Tibial artery (tissue), 4 donors: ENCODE measurements around the gene SLC35D1.
A peak's percentile ranks its signal among the peaks of the same experiment; 100 is the strongest.

Source experiments
- DNase-seq, 2 donors: peaks; one replicate each; pipeline ENCODE4 v3.0.0-alpha.2; 2019
- H3K27ac ChIP-seq, 2 donors: fragments of 200-600 bp; sonication (generic) in 1 of 2; 1 replicate in 1 of 2; 2 replicates in 1 of 2; pipeline ENCODE4 v1.5.1; 2018 to 2019; ENCODE audit warnings: mild to moderate bottlenecking in 1 of 2
- H3K27me3 ChIP-seq, 2 donors: fragments of 200-600 bp; sonication (generic) in 1 of 2; one replicate each; pipeline versions ENCODE4 v1.5.1 to v1.6.0; 2016 to 2019
- H3K36me3 ChIP-seq, 3 donors: fragments of 200-600 bp; sonication (generic) in 2 of 3; one replicate each; pipeline ENCODE4 v1.5.1; 2016 to 2019; ENCODE audit warnings: mild to moderate bottlenecking in 2 of 3
- H3K4me1 ChIP-seq, 4 donors: fragments of 200-600 bp; sonication (generic) in 2 of 4; 1 replicate in 3 of 4; 2 replicates in 1 of 4; pipeline ENCODE4 v1.5.1; 2016 to 2019
- H3K4me3 ChIP-seq, 2 donors: fragments of 200-600 bp; sonication (generic) in 1 of 2; 1 replicate in 1 of 2; 2 replicates in 1 of 2; pipeline ENCODE4 v1.5.1; 2018 to 2019; ENCODE audit warnings: mild to moderate bottlenecking in 2 of 2
- H3K9me3 ChIP-seq, 3 donors: fragments of 200-600 bp; sonication (generic) in 1 of 3; one replicate each; pipeline ENCODE4 v1.5.1; 2016 to 2019
- intact Hi-C: fragments of 100-400 bp; cut with DNase I; formaldehyde crosslinking; loops from one replicate; pipeline ENCODE4 v1.15.0; 2023; ENCODE audit warnings: low total_unique reads
- TF ChIP-seq, protein P1 (sequence below), 2 experiments: fragments of 200-600 bp in 1 of 2; fragments of 450-650 bp in 1 of 2; IDR thresholded peaks; one replicate each; pipeline ENCODE4 v1.5.1; 2017 to 2019; ENCODE audit warnings: antibody characterized with exemption in 2 of 2, mild to moderate bottlenecking in 1 of 2, moderate library complexity in 1 of 2

Gene SLC35D1

DNA sequence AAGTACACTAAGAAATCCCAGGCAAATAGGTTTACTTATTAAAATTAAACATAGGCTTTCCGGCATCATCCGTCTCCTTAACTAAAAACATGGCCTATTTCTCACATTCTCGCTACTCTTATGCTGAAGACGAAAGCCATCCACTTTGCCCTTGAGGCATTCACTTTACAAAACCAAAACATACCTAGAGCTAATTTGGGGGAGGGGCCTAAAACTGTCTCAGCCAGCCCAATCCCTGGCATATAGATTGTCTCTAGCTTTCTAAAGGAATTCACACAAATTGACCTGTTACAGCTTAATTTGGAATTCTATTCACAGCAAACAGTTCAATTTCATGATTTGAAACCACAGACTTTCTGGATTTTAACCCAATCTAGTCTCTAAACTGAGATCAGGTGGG, 34.8 kb downstream of the SLC35D1 start:
- DNase-seq: no peak
- TF ChIP-seq, protein P1, sequence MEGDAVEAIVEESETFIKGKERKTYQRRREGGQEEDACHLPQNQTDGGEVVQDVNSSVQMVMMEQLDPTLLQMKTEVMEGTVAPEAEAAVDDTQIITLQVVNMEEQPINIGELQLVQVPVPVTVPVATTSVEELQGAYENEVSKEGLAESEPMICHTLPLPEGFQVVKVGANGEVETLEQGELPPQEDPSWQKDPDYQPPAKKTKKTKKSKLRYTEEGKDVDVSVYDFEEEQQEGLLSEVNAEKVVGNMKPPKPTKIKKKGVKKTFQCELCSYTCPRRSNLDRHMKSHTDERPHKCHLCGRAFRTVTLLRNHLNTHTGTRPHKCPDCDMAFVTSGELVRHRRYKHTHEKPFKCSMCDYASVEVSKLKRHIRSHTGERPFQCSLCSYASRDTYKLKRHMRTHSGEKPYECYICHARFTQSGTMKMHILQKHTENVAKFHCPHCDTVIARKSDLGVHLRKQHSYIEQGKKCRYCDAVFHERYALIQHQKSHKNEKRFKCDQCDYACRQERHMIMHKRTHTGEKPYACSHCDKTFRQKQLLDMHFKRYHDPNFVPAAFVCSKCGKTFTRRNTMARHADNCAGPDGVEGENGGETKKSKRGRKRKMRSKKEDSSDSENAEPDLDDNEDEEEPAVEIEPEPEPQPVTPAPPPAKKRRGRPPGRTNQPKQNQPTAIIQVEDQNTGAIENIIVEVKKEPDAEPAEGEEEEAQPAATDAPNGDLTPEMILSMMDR (IDR thresholded peaks at IDR 0.05): no peak
- intact Hi-C loops: loop anchor here (5.0 kb wide), 1 partner anchor 33 kb away; the partner anchor contains the start of gene SLC35D1
- H3K27ac ChIP-seq: peak overlapping the region; percentile 76 to 77
- H3K9me3 ChIP-seq: no peaks in the 10 kb centered on the region
- peaks cover 0 to 13% (median 3%) of the 10 kb centered on the region in 3 donors for H3K36me3 ChIP-seq
- H3K27me3 ChIP-seq: no peaks in the 10 kb centered on the region
- peaks cover 0 to 50% (median 27%) of the 10 kb centered on the region in 4 donors for H3K4me1 ChIP-seq
- H3K4me3 ChIP-seq: no peak overlapping the region

DNA sequence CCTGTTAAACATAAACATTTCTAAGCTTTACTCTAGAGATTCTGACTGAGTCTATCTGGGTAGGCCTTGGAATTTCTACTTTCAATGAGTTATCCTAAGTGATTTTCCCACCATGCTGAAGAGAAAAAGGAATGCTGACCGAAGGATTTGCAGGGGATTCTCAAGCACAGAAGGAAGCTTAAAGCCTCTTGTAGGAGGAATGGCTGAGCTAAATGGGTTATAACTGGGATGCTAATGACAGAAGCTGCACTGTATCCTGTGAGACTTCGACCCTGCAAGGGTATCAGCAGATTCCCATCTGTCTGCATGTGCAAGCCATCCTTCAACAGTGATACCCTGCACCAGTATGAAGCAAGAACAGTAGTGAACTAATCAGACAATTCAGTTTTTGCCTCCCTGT, 35.4 kb downstream of the SLC35D1 start:
- DNase-seq: no peak
- H3K27me3 ChIP-seq: no peaks in the 10 kb centered on the region
- peaks cover 0 to 13% (median 3%) of the 10 kb centered on the region in 3 donors for H3K36me3 ChIP-seq
- H3K4me1 ChIP-seq: peaks cover 0 to 50% (median 27%) of the 10 kb centered on the region in 4 donors
- peak overlapping the region; percentile 76 to 77 for H3K27ac ChIP-seq
- H3K4me3 ChIP-seq: no peak overlapping the region
- H3K9me3 ChIP-seq: no peaks in the 10 kb centered on the region
- TF ChIP-seq, protein P1 (IDR thresholded peaks at IDR 0.05): no peak
- intact Hi-C loops: loop anchor here (5.0 kb wide), 1 partner anchor 34 kb away; the partner anchor contains the start of gene SLC35D1

DNA sequence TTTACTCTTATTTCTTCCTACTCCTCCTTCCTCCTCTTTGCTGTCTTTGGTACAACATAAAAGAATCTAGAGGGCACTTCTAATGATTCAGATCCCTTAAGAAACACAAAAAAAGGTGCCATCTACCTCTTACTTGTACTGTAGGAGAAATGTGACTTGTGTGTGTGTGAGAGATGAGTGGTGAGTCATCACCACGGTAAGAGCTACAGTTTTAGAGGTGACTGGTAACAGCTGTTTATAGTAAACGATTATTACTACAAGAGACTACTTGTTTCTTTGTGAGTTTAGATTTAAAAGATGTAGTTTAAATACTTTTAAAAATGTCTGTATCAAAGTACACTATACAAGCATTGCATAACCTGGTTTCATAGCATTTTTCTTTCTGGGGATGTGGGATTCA, 40.4 kb downstream of the SLC35D1 start:
- TF ChIP-seq, protein P1 (IDR thresholded peaks at IDR 0.05): no peak
- H3K36me3 ChIP-seq: peaks cover 0 to 17% (median 4%) of the 10 kb centered on the region in 3 donors
- no peak for DNase-seq
- H3K9me3 ChIP-seq: no peaks in the 10 kb centered on the region
- no peaks in the 10 kb centered on the region for H3K27me3 ChIP-seq
- H3K27ac ChIP-seq: no peak overlapping the region
- intact Hi-C loops: no loop called here
- no peak overlapping the region for H3K4me3 ChIP-seq
- peaks cover 0 to 10% (median 0%) of the 10 kb centered on the region in 4 donors for H3K4me1 ChIP-seq

DNA sequence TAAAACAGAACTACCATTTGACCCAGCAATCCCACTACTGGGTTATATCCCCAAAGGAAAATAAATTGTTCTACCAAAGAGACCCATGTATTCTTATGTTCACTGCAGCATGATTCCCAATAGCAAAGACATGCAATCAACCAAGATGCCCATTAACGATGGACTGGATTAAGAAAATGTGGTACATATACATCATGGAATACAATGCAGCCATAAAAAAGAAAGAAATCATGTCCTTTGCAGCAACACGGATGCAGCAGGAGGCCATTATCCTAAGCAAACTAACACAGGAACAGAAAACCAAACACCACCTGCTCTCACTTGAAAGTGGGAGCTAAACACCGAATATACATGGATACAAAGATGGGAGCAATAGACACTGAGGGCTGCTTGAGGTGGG, 44.2 kb downstream of the SLC35D1 start:
- peaks cover 0 to 4% (median 0%) of the 10 kb centered on the region in 4 donors for H3K4me1 ChIP-seq
- DNase-seq: no peak
- TF ChIP-seq, protein P1 (IDR thresholded peaks at IDR 0.05): no peak
- H3K27me3 ChIP-seq: no peaks in the 10 kb centered on the region
- no peak overlapping the region for H3K27ac ChIP-seq
- H3K9me3 ChIP-seq: no peaks in the 10 kb centered on the region
- intact Hi-C loops: no loop called here
- H3K36me3 ChIP-seq: peaks cover 0 to 26% (median 8%) of the 10 kb centered on the region in 3 donors
- no peak overlapping the region for H3K4me3 ChIP-seq

DNA sequence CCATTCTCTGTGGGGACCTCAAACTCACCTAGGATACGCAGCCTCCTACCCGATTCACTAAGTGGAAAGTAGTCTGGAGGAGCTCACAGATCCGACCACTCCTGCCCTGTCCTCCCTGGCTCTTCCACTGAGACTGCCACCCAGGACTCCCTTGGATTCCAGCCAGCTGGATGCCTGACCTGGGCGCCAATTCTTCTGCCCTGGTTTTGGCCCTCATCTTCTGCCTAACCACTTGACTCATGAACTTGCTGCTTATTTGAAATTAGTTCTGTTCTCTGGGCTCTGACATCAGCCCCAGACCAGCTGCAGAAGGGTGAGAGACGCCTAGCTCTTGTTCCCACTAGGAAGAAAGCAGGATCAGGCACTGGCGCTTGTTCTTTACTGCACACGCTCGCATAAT, 48.9 kb downstream of the SLC35D1 start:
- no peaks in the 10 kb centered on the region for H3K27me3 ChIP-seq
- no peak overlapping the region for H3K27ac ChIP-seq
- H3K4me1 ChIP-seq: peaks cover 0 to 23% (median 8%) of the 10 kb centered on the region in 4 donors
- H3K36me3 ChIP-seq: peaks cover 0 to 32% (median 21%) of the 10 kb centered on the region in 3 donors
- intact Hi-C loops: no loop called here
- TF ChIP-seq, protein P1 (IDR thresholded peaks at IDR 0.05): no peak
- no peaks in the 10 kb centered on the region for H3K9me3 ChIP-seq
- DNase-seq: no peak
- no peak overlapping the region for H3K4me3 ChIP-seq

DNA sequence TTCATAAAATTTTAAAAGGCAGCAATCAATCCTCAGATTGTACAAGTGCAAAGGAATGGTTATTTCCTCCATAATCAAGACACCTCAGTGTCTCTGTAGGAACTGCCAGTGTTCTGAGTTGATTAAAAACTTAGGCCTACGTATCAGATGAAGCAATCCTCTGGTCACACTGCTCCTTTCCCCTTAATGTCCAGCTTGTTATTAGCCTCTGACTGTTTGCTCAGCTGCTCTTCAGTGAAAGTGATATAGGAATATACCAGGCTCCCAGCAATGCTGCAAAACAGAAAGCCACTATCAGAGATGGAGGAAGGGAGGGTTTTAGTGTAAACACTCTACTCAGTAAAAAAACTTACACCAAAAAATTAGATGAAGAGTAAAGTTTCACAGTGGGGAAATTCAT, 49.8 kb downstream of the SLC35D1 start:
- Histone ChIP-seq H3K27ac (no peak overlapping the region), H3K4me3 (no peak overlapping the region), H3K4me1 (peaks cover 0 to 23% (median 8%) of the 10 kb centered on the region in 4 donors), H3K9me3 (no peaks in the 10 kb centered on the region), H3K27me3 (no peaks in the 10 kb centered on the region), H3K36me3 (peaks cover 0 to 32% (median 22%) of the 10 kb centered on the region in 3 donors)
- TF ChIP-seq, protein P1 (IDR thresholded peaks at IDR 0.05): no peak
- intact Hi-C loops: no loop called here
- no peak for DNase-seq
